GM12872 (cell line): ENCODE data around the gene SUSD3.

Source experiments
- TF ChIP-seq, protein P1 (sequence below): IDR thresholded peaks from 3 replicates; pipeline ENCODE4 v1.5.1; 2011; ENCODE audit warnings: low read depth, mild to moderate bottlenecking, low read length, moderate library complexity; ENCODE audit not compliant: insufficient read depth

The SUSD3 gene

GRCh38 chr9:93092251-93092991, 33.9 kb downstream of the SUSD3 start:
- TF ChIP-seq, protein P1, sequence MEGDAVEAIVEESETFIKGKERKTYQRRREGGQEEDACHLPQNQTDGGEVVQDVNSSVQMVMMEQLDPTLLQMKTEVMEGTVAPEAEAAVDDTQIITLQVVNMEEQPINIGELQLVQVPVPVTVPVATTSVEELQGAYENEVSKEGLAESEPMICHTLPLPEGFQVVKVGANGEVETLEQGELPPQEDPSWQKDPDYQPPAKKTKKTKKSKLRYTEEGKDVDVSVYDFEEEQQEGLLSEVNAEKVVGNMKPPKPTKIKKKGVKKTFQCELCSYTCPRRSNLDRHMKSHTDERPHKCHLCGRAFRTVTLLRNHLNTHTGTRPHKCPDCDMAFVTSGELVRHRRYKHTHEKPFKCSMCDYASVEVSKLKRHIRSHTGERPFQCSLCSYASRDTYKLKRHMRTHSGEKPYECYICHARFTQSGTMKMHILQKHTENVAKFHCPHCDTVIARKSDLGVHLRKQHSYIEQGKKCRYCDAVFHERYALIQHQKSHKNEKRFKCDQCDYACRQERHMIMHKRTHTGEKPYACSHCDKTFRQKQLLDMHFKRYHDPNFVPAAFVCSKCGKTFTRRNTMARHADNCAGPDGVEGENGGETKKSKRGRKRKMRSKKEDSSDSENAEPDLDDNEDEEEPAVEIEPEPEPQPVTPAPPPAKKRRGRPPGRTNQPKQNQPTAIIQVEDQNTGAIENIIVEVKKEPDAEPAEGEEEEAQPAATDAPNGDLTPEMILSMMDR, result no peak

GRCh38 chr9:93093127-93093876, 34.8 kb downstream of the SUSD3 start:
- TF ChIP-seq, protein P1, result no peak

GRCh38 chr9:93093877-93094657, 35.6 kb downstream of the SUSD3 start:
- TF ChIP-seq, protein P1, result no peak

- TF ChIP-seq, protein P1, result no peak
Measured at GRCh38 chr9:93094658-93095204, 36.2 kb downstream of the SUSD3 start.

DNA sequence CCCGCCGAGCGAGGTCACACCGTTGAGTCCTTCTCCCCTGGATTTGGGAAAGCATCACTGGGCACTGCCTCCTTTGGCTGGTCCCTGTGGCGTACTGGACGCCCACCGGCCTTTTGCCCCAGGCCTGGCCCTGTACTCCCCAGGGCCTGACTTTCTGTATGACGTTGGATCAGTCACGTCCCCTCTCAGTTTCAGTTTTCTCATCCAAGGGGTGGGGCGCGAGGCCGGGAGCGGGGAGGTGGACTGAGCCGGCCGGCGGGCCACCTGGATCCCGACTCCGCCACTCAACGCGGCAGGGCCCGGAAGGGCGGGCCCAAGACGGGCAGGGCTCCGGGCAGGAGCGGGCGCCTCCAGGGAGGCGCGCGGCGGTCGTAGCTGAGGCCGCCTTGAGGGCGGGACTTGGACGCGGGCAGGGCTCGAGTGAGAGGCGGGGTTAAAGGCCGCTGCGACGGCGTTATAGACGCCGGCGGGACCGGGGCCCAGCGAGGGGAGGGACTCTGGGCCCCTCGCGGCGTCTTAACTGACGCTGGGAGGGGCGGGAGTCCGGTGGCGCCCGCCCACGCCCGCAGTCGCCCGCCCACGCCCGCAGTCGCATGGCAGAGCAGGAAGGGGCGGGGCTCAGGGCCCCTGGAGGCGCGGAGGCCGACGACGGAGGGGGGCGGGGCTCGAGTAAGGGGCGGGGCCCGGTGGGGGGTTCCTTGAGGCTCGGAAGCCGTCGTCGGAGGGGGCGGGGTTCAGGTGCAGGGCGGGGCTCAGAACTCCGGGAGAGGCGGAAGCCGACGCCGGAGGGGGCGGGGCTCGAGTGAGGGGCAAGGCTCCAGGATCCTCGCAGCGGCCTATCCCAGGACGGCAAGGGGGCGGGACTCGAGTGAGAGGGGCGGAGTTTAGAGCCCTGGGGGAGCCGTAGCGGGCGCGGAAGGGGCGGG, 37.0 kb downstream of the SUSD3 start:
- TF ChIP-seq, protein P1, result no peak

DNA sequence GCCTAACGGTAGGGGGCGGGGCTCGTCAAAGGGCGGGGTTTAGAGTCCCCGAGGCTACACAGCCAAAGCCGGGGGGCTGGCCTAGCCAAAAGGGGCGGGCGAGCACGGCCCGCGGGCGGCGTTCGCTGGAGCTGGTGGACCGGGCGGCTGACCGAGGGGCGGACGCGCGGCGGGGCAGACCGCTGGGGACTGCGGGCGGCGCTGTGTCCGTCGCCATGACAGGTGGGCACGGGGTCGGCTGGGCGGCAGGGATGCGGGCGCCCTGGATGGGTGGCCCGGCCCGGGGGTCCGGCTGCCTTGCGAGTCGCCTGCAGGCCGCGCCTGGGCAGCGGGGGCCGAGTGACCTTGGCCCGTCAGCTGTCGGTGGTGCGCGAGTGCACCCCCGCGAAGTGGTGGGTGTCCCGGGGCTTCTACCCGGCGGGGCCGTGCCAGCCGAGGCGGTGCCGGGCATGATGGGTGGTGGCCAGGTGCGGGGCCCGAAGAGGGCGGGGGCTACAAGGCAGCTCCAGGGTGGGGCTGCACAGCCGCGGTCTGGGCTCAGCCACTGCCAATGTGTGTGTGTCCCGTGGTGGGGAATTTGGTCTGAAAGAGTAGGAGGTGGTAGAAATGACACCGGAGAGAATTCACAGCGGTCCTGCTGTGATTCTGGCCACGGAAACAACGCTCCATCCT, 37.8 kb downstream of the SUSD3 start, which contains the start of gene CARD19:
Gene CARD19 (plus strand): TSS at position 87 of the 672 bp plus-strand sequence. CDS start 129 bp downstream, at position 216.
- TF ChIP-seq, protein P1, result no peak
